CD4-positive, alpha-beta T cell (primary cell): ENCODE measurements around the gene TMEM74B. TPM values are rescaled to one million over a fixed set of nuclear protein-coding genes. Genes with fewer than 3 reads are reported as not detected.

Source experiments
- ATAC-seq: fragments of 200-7000 bp; cut with Tn5 transposase; one replicate; pipeline ENCODE4 v1.10.0; 2022; ENCODE audit warnings: mild to moderate bottlenecking; ENCODE audit not compliant: poor library complexity
- CTCF ChIA-PET: fragments of 350-600 bp; sonication (Branson Sonifier 250); formaldehyde crosslinking; loops from one replicate; lab custom pipeline; 2021; ENCODE audit warnings: antibody characterized with exemption, inconsistent platforms; lab: Charles Lee
- POLR2A ChIA-PET: fragments of 350-600 bp; sonication (Branson Sonifier 250); formaldehyde crosslinking; loops from one replicate; lab custom pipeline; 2021; ENCODE audit warnings: antibody characterized with exemption, inconsistent platforms; lab: Charles Lee
- DNase-seq, 14 experiments: peaks; one replicate each; pipeline ENCODE4 v3.0.0-alpha.2; 2013 to 2020; ENCODE audit warnings: mixed read lengths in 2 of 14
- H3K27ac ChIP-seq, 2 donors: one replicate each; pipeline versions ENCODE4 v1.5.1 to v1.7.0; 2013; ENCODE audit warnings: low read length in 2 of 2, low read depth in 1 of 2, mild to moderate bottlenecking in 1 of 2
- H3K27me3 ChIP-seq, 2 experiments: 1 replicate in 1 of 2; 2 replicates in 1 of 2; pipeline versions ENCODE4 v1.6.1 to v1.7.0; 2013; ENCODE audit warnings: low read length in 2 of 2, control low read depth in 1 of 2, mild to moderate bottlenecking in 1 of 2, moderate library complexity in 1 of 2; ENCODE audit not compliant: insufficient read depth in 2 of 2, control insufficient read depth in 1 of 2
- H3K36me3 ChIP-seq: one replicate; pipeline ENCODE4 v1.6.1; 2013; ENCODE audit warnings: low read length, control low read depth; ENCODE audit not compliant: insufficient read depth
- H3K4me1 ChIP-seq: one replicate; pipeline ENCODE4 v1.6.1; 2013; ENCODE audit warnings: low read length, control low read depth; ENCODE audit not compliant: insufficient read depth
- H3K4me3 ChIP-seq: one replicate; pipeline ENCODE4 v1.5.1; 2013; ENCODE audit warnings: mild to moderate bottlenecking, low read length, moderate library complexity
- H3K9me3 ChIP-seq, 2 experiments: 1 replicate in 1 of 2; 2 replicates in 1 of 2; pipeline versions ENCODE4 v1.6.1 to v1.7.0; 2013; ENCODE audit warnings: low read length in 2 of 2, mild to moderate bottlenecking in 2 of 2, control low read depth in 1 of 2, moderate library complexity in 1 of 2; ENCODE audit not compliant: control insufficient read depth in 1 of 2, insufficient read depth in 1 of 2
- H3K27ac Mint-ChIP-seq: one replicate; pipeline ENCODE4 v1.8.0; 2020; ENCODE audit warnings: mixed read lengths
- H3K27me3 Mint-ChIP-seq: one replicate; pipeline ENCODE4 v1.8.0; 2021; ENCODE audit warnings: mixed read lengths
- H3K36me3 Mint-ChIP-seq: one replicate; pipeline ENCODE4 v1.8.0; 2021; ENCODE audit warnings: low read depth, mixed read lengths
- H3K4me1 Mint-ChIP-seq: one replicate; pipeline ENCODE4 v1.8.0; 2021; ENCODE audit warnings: low read depth, mixed read lengths
- H3K4me3 Mint-ChIP-seq: one replicate; pipeline ENCODE4 v1.8.0; 2020; ENCODE audit warnings: mild to moderate bottlenecking, mixed read lengths
- H3K9me3 Mint-ChIP-seq: one replicate; pipeline ENCODE4 v1.8.0; 2020; ENCODE audit warnings: mixed read lengths
- intact Hi-C, 2 experiments: fragments of 100-400 bp; cut with DNase I in 1 of 2; cut with micrococcal nuclease in 1 of 2; formaldehyde crosslinking; loops; one replicate each; pipeline versions ENCODE4 v1.15.1 to v1.9.0; 2023 to 2025; cut with DNase I, micrococcal nuclease
- total RNA-seq, 174 experiments: library from RNA in 2 of 174; stranded (reverse) in 2 of 174; gene quantifications; one replicate each; pipeline ENCODE4 v1.2.3 and lab custom pipeline; 2021 to 2026
- TF ChIP-seq, protein P1 (sequence below): fragments of 200-600 bp; IDR thresholded peaks from one replicate; pipeline ENCODE4 v1.8.0; 2022; ENCODE audit warnings: antibody characterized with exemption, mild to moderate bottlenecking

Gene TMEM74B
- total RNA-seq, 2 experiments from 2014 or later, result 0.17 TPM; not detected in 1

GRCh38 chr20:1195226-1195625 is 10.4 kb upstream of the TMEM74B start:
- CTCF ChIA-PET, result no interaction called here
- Mint-ChIP-seq H3K4me1 (peaks cover 6% of the 10 kb centered on the region), H3K27me3 (no peaks in the 10 kb centered on the region), H3K4me3 (no peak overlapping the region), H3K9me3 (no peaks in the 10 kb centered on the region), H3K27ac (no peak overlapping the region), H3K36me3 (no peaks in the 10 kb centered on the region)
- no peaks in the 10 kb centered on the region for H3K9me3 ChIP-seq
- H3K36me3 ChIP-seq, result no peaks in the 10 kb centered on the region
- TF ChIP-seq, protein P1, sequence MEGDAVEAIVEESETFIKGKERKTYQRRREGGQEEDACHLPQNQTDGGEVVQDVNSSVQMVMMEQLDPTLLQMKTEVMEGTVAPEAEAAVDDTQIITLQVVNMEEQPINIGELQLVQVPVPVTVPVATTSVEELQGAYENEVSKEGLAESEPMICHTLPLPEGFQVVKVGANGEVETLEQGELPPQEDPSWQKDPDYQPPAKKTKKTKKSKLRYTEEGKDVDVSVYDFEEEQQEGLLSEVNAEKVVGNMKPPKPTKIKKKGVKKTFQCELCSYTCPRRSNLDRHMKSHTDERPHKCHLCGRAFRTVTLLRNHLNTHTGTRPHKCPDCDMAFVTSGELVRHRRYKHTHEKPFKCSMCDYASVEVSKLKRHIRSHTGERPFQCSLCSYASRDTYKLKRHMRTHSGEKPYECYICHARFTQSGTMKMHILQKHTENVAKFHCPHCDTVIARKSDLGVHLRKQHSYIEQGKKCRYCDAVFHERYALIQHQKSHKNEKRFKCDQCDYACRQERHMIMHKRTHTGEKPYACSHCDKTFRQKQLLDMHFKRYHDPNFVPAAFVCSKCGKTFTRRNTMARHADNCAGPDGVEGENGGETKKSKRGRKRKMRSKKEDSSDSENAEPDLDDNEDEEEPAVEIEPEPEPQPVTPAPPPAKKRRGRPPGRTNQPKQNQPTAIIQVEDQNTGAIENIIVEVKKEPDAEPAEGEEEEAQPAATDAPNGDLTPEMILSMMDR, result no peak
- DNase-seq, result no peak
- POLR2A ChIA-PET, result no interaction called here
- no peak overlapping the region for H3K4me3 ChIP-seq
- no peak overlapping the region for H3K27ac ChIP-seq
- ATAC-seq, result no peak
- intact Hi-C loops, result no loop called here
- H3K4me1 ChIP-seq, result no peaks in the 10 kb centered on the region
- H3K27me3 ChIP-seq, result no peaks in the 10 kb centered on the region

- Histone ChIP-seq H3K27ac (no peak overlapping the region), H3K4me3 (no peak overlapping the region), H3K4me1 (no peaks in the 10 kb centered on the region), H3K9me3 (no peaks in the 10 kb centered on the region), H3K36me3 (no peaks in the 10 kb centered on the region), H3K27me3 (peaks cover 0 to 4% of the 10 kb centered on the region in 2 experiments)
- Mint-ChIP-seq H3K4me3 (no peak overlapping the region), H3K27me3 (peaks cover 10% of the 10 kb centered on the region), H3K36me3 (no peaks in the 10 kb centered on the region), H3K27ac (no peak overlapping the region), H3K9me3 (no peaks in the 10 kb centered on the region), H3K4me1 (no peaks in the 10 kb centered on the region)
- ChIA-PET CTCF (no interaction called here), POLR2A (no interaction called here)
- ATAC-seq (no peak), DNase-seq (no peak)
- TF ChIP-seq, protein P1, result no peak
- intact Hi-C loops, result no loop called here
These were observed 6.5 kb upstream of the TMEM74B start for GRCh38 chr20:1191299-1191698.

DNA sequence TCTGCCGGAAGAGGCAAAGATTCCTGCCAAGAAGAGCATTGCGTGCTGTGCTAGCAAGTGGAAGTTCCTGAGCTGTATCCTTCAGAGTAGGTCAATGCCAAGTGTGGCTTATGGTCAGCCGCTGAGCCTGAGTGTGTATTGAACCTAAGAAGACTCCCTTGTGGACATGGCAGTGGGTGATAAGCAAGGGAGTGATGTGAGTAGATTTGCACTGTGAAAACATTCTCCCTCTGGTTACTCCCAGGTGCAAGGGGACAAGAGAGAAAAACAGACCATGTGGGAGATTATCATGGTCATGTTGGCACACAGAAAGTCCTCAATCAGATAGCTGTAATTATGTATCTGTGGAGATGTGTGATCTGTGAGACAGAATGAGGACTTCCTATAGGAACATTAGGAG is 6.1 kb upstream of the TMEM74B start:
- ChIA-PET CTCF (no interaction called here), POLR2A (no interaction called here)
- Histone ChIP-seq H3K9me3 (no peaks in the 10 kb centered on the region), H3K27me3 (peaks cover 0 to 7% of the 10 kb centered on the region in 2 experiments), H3K4me3 (no peak overlapping the region), H3K27ac (no peak overlapping the region), H3K4me1 (peaks cover 3% of the 10 kb centered on the region), H3K36me3 (no peaks in the 10 kb centered on the region)
- intact Hi-C loops, result no loop called here
- ATAC-seq (no peak), DNase-seq (no peak)
- Mint-ChIP-seq H3K4me1 (peaks cover 3% of the 10 kb centered on the region), H3K9me3 (no peaks in the 10 kb centered on the region), H3K36me3 (no peaks in the 10 kb centered on the region), H3K27me3 (peaks cover 10% of the 10 kb centered on the region), H3K27ac (no peak overlapping the region), H3K4me3 (no peak overlapping the region)
- TF ChIP-seq, protein P1, result no peak
